ENCODE results near the gene CPAMD8.
"Not testable (repeated sequence)": the region's sequence is repeated elsewhere in the genome, so short reads cannot be mapped to it uniquely, and the experiment has no call there.

CPAMD8 gene

GRCh38 chr19:16940626-16941025, 86.0 kb downstream of the CPAMD8 start:
- H3K4me3 ChIP-seq: no peak overlapping the region
- TF ChIP-seq CTCF (IDR thresholded peaks at IDR 0.05): no peak
- no peak for DNase-seq (ENCODE audit: low spot score)
- H3K27ac ChIP-seq: no peak overlapping the region

GRCh38 chr19:16940063-16940462, 86.5 kb downstream of the CPAMD8 start:
- DNase-seq (ENCODE audit: low spot score): not testable (repeated sequence)

GRCh38 chr19:16938211-16938610, 88.4 kb downstream of the CPAMD8 start:
- no peak for TF ChIP-seq CTCF (IDR thresholded peaks at IDR 0.05)
- Histone ChIP-seq H3K27ac (no peak overlapping the region), H3K4me3 (no peak overlapping the region)
- no peak for DNase-seq (ENCODE audit: low spot score)

More at GRCh38 chr19:16940063-16940462, 86.5 kb downstream of the CPAMD8 start:
- not testable (repeated sequence) for H3K4me3 ChIP-seq, H3K27ac ChIP-seq

GRCh38 chr19:16937796-16938195, 88.8 kb downstream of the CPAMD8 start:
- not testable (repeated sequence) for DNase-seq (ENCODE audit: low spot score); H3K27ac ChIP-seq; H3K4me3 ChIP-seq

GRCh38 chr19:16936901-16937300, 89.7 kb downstream of the CPAMD8 start:
- Histone ChIP-seq H3K4me3 (no peak overlapping the region), H3K27ac (no peak overlapping the region)
- no peak for DNase-seq (ENCODE audit: low spot score)
- TF ChIP-seq CTCF (IDR thresholded peaks at IDR 0.05): no peak

- no peak for TF ChIP-seq CTCF (IDR thresholded peaks at IDR 0.05)
- DNase-seq (ENCODE audit: low spot score): no peak
Measured at GRCh38 chr19:16934489-16934888, 92.1 kb downstream of the CPAMD8 start.

GRCh38 chr19:16931306-16931705, 95.3 kb downstream of the CPAMD8 start:
- Histone ChIP-seq H3K27ac (no peak overlapping the region), H3K4me3 (no peak overlapping the region)
- DNase-seq (ENCODE audit: low spot score): no peak
- no peak for TF ChIP-seq CTCF (IDR thresholded peaks at IDR 0.05)

More at GRCh38 chr19:16934489-16934888, 92.1 kb downstream of the CPAMD8 start:
- Histone ChIP-seq H3K27ac (no peak overlapping the region), H3K4me3 (no peak overlapping the region)

GRCh38 chr19:16930753-16931152, 95.9 kb downstream of the CPAMD8 start:
- no peak overlapping the region for H3K4me3 ChIP-seq
- no peak overlapping the region for H3K27ac ChIP-seq
- no peak for DNase-seq (ENCODE audit: low spot score)
- TF ChIP-seq CTCF (IDR thresholded peaks at IDR 0.05): no peak
